Measurements from ENCODE around the gene DEUP1.

- TF ChIP-seq, protein P1, sequence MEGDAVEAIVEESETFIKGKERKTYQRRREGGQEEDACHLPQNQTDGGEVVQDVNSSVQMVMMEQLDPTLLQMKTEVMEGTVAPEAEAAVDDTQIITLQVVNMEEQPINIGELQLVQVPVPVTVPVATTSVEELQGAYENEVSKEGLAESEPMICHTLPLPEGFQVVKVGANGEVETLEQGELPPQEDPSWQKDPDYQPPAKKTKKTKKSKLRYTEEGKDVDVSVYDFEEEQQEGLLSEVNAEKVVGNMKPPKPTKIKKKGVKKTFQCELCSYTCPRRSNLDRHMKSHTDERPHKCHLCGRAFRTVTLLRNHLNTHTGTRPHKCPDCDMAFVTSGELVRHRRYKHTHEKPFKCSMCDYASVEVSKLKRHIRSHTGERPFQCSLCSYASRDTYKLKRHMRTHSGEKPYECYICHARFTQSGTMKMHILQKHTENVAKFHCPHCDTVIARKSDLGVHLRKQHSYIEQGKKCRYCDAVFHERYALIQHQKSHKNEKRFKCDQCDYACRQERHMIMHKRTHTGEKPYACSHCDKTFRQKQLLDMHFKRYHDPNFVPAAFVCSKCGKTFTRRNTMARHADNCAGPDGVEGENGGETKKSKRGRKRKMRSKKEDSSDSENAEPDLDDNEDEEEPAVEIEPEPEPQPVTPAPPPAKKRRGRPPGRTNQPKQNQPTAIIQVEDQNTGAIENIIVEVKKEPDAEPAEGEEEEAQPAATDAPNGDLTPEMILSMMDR (conservative IDR thresholded peaks at IDR 0.05) = no peak
- no peak for TF ChIP-seq ZFX (IDR thresholded peaks at IDR 0.05)
Observed at GRCh38 chr11:93464927-93465540, 134.5 kb downstream of the DEUP1 start.

Data from C4-2B (cell line).